HS-27A (cell line): ENCODE measurements around the gene DAGLA.

Source experiments
- DNase-seq: peaks from one replicate; pipeline ENCODE4 v3.0.0-alpha.2; 2012; ENCODE audit warnings: low read depth, missing footprints

DAGLA gene

GRCh38 chr11:61710019-61710418 lies 29.8 kb downstream of the DAGLA start:
- DNase-seq, result no peak

DNA sequence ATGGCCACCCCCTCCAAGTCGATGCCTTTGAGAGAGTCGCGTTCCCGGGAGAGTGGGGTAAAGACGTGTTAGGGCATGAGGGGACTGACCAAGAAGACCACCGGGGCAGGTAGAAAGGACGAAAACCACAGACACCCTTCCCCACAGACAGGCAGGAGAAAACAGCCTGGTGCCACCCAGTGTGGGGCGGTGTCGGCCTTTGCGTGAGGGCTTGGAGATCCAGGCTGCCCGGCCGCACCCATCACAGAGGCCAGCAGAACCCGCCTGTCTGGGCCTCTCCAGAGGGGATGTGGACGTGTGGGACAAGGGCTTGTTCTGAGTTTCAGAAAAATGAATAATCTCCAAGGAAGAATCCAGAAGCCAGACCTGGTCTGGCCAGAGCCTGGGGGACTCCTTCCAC lies 30.8 kb downstream of the DAGLA start:
- no peak for DNase-seq

DNA sequence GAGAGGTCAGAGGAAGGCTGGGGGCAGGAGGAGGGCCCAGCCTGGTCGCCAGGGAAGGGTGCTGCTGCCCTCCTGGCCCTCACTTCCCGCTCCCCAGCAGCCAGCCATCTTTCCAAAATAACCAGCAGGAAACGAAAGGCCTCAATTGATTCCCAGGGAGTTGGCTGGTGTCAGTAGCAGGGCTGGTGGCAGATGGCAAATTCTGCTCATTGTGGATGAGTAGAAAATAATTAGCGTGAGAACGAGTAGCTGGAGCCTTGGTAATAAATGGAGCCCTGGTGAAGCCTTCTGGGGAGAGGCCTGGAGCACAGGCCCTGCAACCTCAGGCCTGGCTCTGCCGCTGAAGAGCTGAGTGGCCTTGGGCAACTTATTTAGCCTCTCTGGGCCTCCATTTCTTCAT lies 31.3 kb downstream of the DAGLA start:
- no peak for DNase-seq

DNA sequence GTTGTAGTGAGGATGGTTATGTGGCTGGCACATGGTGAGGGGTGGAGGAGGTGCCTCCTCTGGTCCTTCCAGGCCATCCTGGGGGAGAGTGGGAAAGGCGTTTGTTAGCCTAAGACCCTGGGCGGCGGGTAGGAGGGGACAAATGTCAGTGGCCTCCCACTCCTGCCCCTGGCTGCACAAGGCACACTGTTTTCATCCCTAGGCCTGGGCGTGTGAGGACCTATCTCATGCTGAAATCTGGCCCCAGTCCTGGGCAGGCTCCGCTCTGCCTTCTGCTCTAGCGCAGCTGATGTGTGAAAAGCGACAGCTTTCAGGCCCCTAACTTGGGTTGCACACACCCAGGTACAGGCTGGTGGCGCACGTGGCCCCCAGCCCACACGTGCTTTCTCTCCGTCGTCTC lies 32.1 kb downstream of the DAGLA start:
- no peak for DNase-seq

DNA sequence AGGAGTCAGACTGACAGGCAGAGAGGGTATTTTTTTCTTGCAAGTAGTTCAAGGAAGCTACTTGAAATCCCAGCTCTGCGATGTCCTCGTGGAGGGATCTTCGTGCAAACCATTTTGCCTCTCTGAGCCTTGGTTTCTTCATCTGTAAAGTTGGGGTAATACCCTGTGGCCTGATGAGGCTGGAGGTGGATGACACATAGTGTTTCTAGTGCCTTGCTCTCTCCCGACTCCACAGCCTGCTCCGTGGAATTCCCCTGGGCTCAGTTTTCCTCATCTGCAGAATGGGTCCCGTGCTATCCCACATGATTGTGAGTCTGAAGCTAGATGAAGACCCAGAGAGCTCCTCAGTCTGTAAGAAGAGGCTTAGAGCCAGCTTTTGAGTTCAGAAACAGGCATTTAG lies 32.7 kb downstream of the DAGLA start:
- no peak for DNase-seq

DNA sequence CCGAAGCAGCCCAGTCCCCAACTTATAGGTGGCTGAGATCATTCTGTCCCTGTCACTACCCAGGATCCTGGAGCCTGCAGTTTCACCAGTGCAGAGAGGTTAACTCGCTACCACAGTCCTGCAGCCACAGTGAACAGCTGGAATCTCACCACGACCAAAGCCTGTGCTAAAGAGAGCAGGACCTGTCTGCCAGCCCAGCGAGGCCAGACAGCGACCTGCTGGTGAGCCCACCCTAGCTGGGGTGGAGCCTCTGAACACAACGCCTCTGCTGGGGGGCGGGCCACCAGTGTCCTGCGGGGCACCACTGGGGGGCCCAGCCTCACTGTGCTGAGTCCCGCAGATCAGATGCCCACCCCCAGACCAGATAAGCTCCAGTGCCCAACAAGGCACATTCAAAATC lies 33.3 kb downstream of the DAGLA start:
- no peak for DNase-seq

DNA sequence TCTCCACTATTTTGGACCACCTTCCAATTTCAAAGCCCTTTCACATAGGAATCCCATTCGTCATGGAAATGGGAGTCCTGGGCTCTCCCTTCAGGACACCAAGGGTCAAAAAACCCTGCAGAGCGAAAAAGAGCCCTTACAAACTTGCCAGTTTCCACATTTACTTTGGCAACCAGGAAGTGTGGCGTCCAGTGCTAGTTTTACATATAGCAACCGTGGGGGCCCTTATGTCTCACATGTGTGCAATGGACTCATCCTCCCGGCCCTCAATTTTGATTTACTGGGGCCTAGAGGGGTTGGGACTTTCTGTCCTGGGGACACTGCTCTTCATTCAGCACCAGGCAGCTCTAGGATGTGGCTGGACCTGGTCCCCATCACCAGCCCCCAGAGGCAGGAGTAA lies 33.7 kb downstream of the DAGLA start:
- no peak for DNase-seq

GRCh38 chr11:61714316-61714715 lies 34.1 kb downstream of the DAGLA start:
- DNase-seq, result no peak

GRCh38 chr11:61714916-61715315 lies 34.7 kb downstream of the DAGLA start:
- no peak for DNase-seq

DNA sequence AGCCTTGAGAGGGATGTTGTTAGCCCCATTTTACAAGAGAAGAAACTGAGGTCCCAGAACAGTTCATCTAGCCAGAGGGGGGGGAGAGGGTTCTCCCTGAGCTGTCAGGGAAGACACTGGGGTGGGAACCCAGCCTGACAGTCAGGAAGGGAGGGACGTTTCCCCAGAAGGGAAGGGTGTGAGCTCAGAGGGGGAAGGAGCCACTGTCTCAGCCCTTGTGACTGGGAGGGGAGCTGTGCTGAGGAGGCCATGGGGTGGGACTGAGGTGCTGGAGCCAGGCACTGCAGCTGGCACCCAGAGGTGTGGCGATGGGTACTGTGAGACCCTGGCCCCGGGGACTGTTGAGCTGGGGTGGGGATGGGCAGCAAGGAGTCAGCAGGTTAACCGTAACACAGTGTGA lies 35.7 kb downstream of the DAGLA start:
- no peak for DNase-seq

GRCh38 chr11:61716478-61717285 lies 36.5 kb downstream of the DAGLA start:
- no peak for DNase-seq

DNA sequence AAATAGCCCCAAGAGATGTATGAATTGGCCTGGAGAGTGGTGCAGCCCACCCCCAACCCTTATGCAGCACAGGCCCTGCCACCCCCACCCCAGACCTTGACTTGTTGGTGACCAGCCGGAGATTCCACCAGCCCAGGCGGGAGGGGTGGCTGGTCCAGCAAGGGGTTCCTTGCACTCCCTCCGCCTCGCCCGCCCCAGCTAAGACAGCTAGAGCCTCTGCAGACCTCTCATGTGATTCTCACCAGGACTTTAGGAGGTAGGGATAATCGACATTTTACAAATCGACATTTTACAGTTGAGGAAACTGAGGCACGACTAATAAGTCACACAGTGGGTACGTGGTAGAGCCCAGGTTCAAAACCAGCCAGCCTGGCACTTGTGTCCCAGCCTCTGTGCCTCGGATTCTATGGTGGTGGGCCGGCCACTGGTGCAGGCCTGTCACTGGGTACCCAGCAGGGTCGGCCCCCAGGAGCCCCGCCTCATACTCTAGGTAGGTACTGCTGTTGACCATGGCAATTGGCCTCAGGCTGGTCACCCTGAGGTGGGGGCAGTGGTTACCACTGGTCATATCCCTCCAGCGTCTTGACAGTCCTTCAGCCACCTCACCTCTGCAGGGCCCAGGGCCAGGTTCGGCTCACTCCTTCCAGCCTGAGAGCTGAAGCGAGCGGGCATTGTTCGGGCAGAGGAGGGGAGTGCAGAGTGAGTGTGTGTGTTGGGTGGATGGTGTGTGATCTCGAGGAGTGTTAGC lies 37.3 kb downstream of the DAGLA start:
- no peak for DNase-seq

DNA sequence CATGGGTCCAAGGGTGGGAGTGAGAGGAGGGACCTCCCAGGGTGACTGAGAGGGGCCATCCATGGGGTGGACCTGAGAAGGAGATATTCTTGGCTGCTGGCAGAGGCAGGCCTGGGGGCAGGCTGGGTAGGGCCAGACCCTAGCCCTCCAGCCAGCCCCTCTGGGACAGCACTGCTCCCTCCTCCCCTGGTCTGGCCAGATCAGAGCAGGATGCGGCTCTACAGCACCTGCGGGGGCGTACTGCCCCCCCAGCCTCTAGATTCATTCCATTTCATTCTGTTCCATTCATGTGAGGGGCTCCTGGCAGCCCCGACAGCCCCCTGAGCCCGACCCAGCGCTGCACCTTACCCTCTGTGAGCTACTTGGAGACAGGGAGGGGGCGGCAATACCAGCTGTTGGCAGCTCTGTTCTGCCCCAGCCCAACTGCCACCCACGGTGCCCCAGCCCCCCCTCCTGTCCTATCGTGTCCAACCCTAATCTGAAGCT lies 37.9 kb downstream of the DAGLA start:
- no peak for DNase-seq

GRCh38 chr11:61718621-61719302 lies 38.6 kb downstream of the DAGLA start:
- no peak for DNase-seq

GRCh38 chr11:61719978-61720377 lies 39.8 kb downstream of the DAGLA start:
- DNase-seq, result no peak

GRCh38 chr11:61720597-61720996 lies 40.4 kb downstream of the DAGLA start:
- no peak for DNase-seq

DNA sequence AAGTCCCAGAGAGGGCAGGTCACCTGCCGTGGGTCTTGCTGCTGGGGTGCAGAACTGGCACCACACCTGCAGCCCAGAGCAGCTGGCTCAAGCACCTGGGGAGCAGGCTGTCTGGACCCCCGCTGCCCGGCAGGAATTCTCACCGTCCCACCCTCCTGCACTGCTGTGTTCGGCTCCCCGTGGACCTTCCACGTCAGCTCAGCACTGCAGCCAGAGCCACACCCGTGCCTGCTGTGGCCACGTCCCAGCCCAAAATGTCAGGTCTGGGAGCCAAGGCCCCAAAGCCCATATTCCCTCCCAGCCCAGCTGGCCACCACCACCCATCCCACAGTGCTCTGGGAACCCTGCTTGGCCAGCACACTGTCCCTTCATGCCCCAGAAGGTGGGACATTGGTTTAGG lies 44.2 kb downstream of the DAGLA start:
- no peak for DNase-seq

DNA sequence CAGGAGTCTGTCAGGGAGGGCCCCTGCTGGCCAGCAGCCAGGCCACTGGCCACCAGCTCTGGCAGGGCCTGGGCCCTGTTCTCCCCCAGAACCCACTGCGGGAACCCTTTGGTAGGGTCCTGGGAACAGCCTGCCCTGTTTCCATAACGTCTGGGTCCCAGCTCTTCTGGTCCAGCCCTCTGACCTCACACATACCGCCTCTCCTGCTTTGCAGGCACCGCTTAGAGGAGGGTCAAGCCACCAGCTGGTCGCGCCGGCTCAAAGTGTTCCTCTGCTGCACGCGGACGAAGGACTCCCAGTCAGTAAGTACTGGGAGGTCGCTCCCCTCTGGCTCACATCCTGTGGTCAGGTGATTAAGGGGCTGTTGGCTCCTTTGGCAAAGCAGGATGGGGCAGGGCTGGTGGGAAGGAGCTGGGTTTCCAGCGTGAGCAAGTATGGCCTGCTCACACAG lies 45.6 kb downstream of the DAGLA start:
- no peak for DNase-seq

- no peak for DNase-seq
Observed at GRCh38 chr11:61726775-61727174, 46.6 kb downstream of the DAGLA start.

DNA sequence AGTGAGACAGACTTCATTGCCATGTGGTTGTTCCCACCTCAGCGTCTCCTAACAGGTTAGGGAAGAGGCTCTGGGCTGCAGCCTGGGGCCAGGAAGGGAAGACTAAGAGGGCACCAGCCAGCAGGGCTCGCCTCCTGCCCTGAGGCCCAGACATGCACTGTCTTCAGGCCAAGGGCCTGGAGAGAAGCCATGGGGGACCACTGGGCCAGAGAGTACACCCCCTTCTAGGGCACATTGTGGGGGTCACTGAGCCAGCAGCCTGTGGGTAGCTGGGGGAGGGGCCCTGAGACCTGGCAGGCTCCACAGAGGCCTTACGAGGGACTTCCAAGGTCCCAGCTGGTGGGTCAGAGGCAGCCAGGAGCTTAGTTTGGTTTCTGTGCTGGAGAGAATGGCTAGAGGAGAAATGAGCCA lies 47.2 kb downstream of the DAGLA start:
- DNase-seq, result no peak

GRCh38 chr11:61728066-61728939 lies 48.1 kb downstream of the DAGLA start:
- DNase-seq, result no peak

GRCh38 chr11:61728940-61729219 lies 48.7 kb downstream of the DAGLA start:
- no peak for DNase-seq
